Breast epithelium (tissue), 3 donors: ENCODE data around the gene SRSF11.
"Not testable (repeated sequence)": the region's sequence is repeated elsewhere in the genome, so short reads cannot be mapped to it uniquely, and the experiment has no call there.

Experiments used
- POLR2A ChIP-seq: fragments of 450-650 bp; IDR thresholded peaks from one replicate; pipeline ENCODE4 v1.6.1; 2016; ENCODE audit warnings: antibody characterized with exemption, mild to moderate bottlenecking, moderate library complexity
- TF ChIP-seq, protein P1 (sequence below), 3 donors: fragments of 450-650 bp; IDR thresholded peaks; one replicate each; pipeline ENCODE4 v1.5.1; 2016 to 2017; ENCODE audit warnings: antibody characterized with exemption in 3 of 3, mild to moderate bottlenecking in 3 of 3, moderate library complexity in 3 of 3

DNA sequence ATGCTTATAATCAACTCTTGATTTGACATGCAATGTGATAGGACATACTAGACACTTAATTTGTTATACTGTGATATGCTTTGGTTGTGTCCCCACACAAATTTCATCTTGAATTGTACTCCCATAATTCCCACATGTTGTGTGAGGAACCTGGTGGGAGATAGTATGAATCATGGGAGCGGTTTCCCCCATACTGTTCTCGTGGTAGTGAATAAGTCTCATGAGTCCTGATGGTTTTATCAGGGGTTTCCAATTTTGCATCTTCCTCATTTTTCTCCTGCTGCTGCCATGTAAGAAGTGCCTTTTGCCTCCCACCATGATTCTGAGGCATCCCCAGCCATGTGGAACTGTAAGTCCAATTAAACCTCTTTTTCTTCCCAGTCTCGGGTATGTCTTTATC is 36.0 kb upstream of the SRSF11 start:
- TF ChIP-seq, protein P1, sequence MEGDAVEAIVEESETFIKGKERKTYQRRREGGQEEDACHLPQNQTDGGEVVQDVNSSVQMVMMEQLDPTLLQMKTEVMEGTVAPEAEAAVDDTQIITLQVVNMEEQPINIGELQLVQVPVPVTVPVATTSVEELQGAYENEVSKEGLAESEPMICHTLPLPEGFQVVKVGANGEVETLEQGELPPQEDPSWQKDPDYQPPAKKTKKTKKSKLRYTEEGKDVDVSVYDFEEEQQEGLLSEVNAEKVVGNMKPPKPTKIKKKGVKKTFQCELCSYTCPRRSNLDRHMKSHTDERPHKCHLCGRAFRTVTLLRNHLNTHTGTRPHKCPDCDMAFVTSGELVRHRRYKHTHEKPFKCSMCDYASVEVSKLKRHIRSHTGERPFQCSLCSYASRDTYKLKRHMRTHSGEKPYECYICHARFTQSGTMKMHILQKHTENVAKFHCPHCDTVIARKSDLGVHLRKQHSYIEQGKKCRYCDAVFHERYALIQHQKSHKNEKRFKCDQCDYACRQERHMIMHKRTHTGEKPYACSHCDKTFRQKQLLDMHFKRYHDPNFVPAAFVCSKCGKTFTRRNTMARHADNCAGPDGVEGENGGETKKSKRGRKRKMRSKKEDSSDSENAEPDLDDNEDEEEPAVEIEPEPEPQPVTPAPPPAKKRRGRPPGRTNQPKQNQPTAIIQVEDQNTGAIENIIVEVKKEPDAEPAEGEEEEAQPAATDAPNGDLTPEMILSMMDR (IDR thresholded peaks at IDR 0.05), result not testable (repeated sequence)
- TF ChIP-seq POLR2A, result not testable (repeated sequence)
